Measurements from ENCODE around the gene SYNGR1. TPM values are rescaled to one million over a fixed set of nuclear protein-coding genes. Genes with fewer than 3 reads are reported as not detected.
"Not testable (repeated sequence)": the region's sequence is repeated elsewhere in the genome, so short reads cannot be mapped to it uniquely, and the experiment has no call there.

SYNGR1 gene
- total RNA-seq, 1 experiment from 2014 or later: 9.0 TPM

DNA sequence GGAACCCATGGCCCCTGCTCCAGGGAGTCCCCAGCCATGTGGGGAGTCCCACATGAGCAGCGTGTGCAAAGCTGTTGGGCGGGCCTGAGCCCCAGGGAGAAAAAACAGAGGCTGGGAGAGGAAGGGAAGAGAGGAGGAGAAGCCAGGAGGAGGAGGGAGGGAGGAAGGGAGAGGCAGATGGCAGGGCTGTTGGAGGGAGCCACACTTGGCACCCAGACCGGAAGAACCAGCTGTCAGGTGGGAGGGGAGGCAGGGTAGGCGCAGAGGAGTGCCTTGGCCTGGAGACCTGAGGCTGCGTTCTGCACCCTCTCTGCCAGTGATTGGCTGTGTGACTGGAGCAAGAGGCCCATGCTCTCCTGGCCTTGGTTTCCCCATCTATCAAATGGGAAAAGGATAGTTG is 6.7 kb downstream of the SYNGR1 start:
- no peaks in the 10 kb centered on the region for H4K20me1 ChIP-seq (ENCODE audit: low read length)
- no peak for DNase-seq
- ATAC-seq: no peak
- no peaks in the 10 kb centered on the region for H3K4me1 ChIP-seq (ENCODE audit: insufficient read depth, low read length)
- H3K4me3 ChIP-seq (ENCODE audit: low read length): no peak overlapping the region
- no peaks in the 10 kb centered on the region for H3F3A ChIP-seq (ENCODE audit: low read length, unreplicated experiment)
- H3K27ac ChIP-seq (ENCODE audit: low read length): no peak overlapping the region
- no peaks in the 10 kb centered on the region for H3K9me2 ChIP-seq (replicated peaks; ENCODE audit: low read length)
- no peaks in the 10 kb centered on the region for H3K27me3 ChIP-seq (ENCODE audit: low read length)
- H3K9me3 ChIP-seq (ENCODE audit: low read length): no peaks in the 10 kb centered on the region
- H3K36me3 ChIP-seq (ENCODE audit: low read depth, low read length): no peaks in the 10 kb centered on the region
- no peak overlapping the region for H2AFZ ChIP-seq (ENCODE audit: low read length)
- H3K79me2 ChIP-seq (ENCODE audit: low read length): no peaks in the 10 kb centered on the region
- H3K4me2 ChIP-seq (ENCODE audit: low read length): no peak overlapping the region
- TF ChIP-seq EZH2phosphoT487 (IDR thresholded peaks at IDR 0.05; ENCODE audit: borderline replicate concordance, low read length): no peak
- no peak for TF ChIP-seq EZH2 (IDR thresholded peaks at IDR 0.05; ENCODE audit: low read length, unreplicated experiment)
- TF ChIP-seq, protein P1, sequence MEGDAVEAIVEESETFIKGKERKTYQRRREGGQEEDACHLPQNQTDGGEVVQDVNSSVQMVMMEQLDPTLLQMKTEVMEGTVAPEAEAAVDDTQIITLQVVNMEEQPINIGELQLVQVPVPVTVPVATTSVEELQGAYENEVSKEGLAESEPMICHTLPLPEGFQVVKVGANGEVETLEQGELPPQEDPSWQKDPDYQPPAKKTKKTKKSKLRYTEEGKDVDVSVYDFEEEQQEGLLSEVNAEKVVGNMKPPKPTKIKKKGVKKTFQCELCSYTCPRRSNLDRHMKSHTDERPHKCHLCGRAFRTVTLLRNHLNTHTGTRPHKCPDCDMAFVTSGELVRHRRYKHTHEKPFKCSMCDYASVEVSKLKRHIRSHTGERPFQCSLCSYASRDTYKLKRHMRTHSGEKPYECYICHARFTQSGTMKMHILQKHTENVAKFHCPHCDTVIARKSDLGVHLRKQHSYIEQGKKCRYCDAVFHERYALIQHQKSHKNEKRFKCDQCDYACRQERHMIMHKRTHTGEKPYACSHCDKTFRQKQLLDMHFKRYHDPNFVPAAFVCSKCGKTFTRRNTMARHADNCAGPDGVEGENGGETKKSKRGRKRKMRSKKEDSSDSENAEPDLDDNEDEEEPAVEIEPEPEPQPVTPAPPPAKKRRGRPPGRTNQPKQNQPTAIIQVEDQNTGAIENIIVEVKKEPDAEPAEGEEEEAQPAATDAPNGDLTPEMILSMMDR (conservative IDR thresholded peaks at IDR 0.05; ENCODE audit: low read depth, low read length): no peak
- no peak overlapping the region for H3K9ac ChIP-seq (ENCODE audit: low read length)
- intact Hi-C loops (cut with micrococcal nuclease): no loop called here
- ChIA-PET POLR2A (ENCODE audit: unreplicated experiment) (no interaction called here), CTCF (no interaction called here)
- BruUV-seq (replicated peaks): no TSS peak

GRCh38 chr22:39357110-39358108 is 7.6 kb downstream of the SYNGR1 start:
- intact Hi-C loops (cut with micrococcal nuclease); BruUV-seq (replicated peaks); H3K27me3 ChIP-seq (ENCODE audit: low read length); H4K20me1 ChIP-seq (ENCODE audit: low read length); H3K27ac ChIP-seq (ENCODE audit: low read length); H2AFZ ChIP-seq (ENCODE audit: low read length); H3K4me2 ChIP-seq (ENCODE audit: low read length); H3K4me3 ChIP-seq (ENCODE audit: low read length); H3K4me1 ChIP-seq (ENCODE audit: insufficient read depth, low read length); H3K9ac ChIP-seq (ENCODE audit: low read length); DNase-seq; H3F3A ChIP-seq (ENCODE audit: low read length, unreplicated experiment); CTCF ChIA-PET; ATAC-seq; H3K9me2 ChIP-seq (replicated peaks; ENCODE audit: low read length); H3K9me3 ChIP-seq (ENCODE audit: low read length); H3K79me2 ChIP-seq (ENCODE audit: low read length); H3K36me3 ChIP-seq (ENCODE audit: low read depth, low read length); POLR2A ChIA-PET (ENCODE audit: unreplicated experiment): not testable (repeated sequence)

GRCh38 chr22:39358197-39358596 is 8.4 kb downstream of the SYNGR1 start:
- intact Hi-C loops (cut with micrococcal nuclease); BruUV-seq (replicated peaks); H3K9me3 ChIP-seq (ENCODE audit: low read length); H3K36me3 ChIP-seq (ENCODE audit: low read depth, low read length); POLR2A ChIA-PET (ENCODE audit: unreplicated experiment); H3K4me1 ChIP-seq (ENCODE audit: insufficient read depth, low read length); ATAC-seq; H3K4me2 ChIP-seq (ENCODE audit: low read length); H3K4me3 ChIP-seq (ENCODE audit: low read length); H3F3A ChIP-seq (ENCODE audit: low read length, unreplicated experiment); H3K9ac ChIP-seq (ENCODE audit: low read length); DNase-seq; CTCF ChIA-PET; H2AFZ ChIP-seq (ENCODE audit: low read length); H3K9me2 ChIP-seq (replicated peaks; ENCODE audit: low read length); H3K79me2 ChIP-seq (ENCODE audit: low read length); H4K20me1 ChIP-seq (ENCODE audit: low read length); H3K27ac ChIP-seq (ENCODE audit: low read length); H3K27me3 ChIP-seq (ENCODE audit: low read length): not testable (repeated sequence)

Data from PC-3 (cell line).